ENCODE data around the gene PLAU. TPM values are rescaled to one million over a fixed set of nuclear protein-coding genes. Genes with fewer than 3 reads are reported as not detected.

Gene PLAU
- total RNA-seq, 1 donor from 2014 or later = 0.38 TPM

- H3K27me3 Mint-ChIP-seq = peaks cover 25% of the 10 kb centered on the region
- no peak overlapping the region for H3K27ac Mint-ChIP-seq
- H3K36me3 Mint-ChIP-seq (ENCODE audit: insufficient read depth) = no peaks in the 10 kb centered on the region
- no peaks in the 10 kb centered on the region for H3K4me1 Mint-ChIP-seq (ENCODE audit: low read depth)
- no peaks in the 10 kb centered on the region for H3K9me3 Mint-ChIP-seq (ENCODE audit: low read depth)
- no peak for TF ChIP-seq CTCF (IDR thresholded peaks at IDR 0.05; ENCODE audit: unreplicated experiment)
- DNase-seq (ENCODE audit: low spot score, unreplicated experiment) = no peak
- no peak overlapping the region for H3K4me3 Mint-ChIP-seq (ENCODE audit: low read depth)
Measured at GRCh38 chr10:73920089-73920488, 9.2 kb downstream of the PLAU start.

DNA sequence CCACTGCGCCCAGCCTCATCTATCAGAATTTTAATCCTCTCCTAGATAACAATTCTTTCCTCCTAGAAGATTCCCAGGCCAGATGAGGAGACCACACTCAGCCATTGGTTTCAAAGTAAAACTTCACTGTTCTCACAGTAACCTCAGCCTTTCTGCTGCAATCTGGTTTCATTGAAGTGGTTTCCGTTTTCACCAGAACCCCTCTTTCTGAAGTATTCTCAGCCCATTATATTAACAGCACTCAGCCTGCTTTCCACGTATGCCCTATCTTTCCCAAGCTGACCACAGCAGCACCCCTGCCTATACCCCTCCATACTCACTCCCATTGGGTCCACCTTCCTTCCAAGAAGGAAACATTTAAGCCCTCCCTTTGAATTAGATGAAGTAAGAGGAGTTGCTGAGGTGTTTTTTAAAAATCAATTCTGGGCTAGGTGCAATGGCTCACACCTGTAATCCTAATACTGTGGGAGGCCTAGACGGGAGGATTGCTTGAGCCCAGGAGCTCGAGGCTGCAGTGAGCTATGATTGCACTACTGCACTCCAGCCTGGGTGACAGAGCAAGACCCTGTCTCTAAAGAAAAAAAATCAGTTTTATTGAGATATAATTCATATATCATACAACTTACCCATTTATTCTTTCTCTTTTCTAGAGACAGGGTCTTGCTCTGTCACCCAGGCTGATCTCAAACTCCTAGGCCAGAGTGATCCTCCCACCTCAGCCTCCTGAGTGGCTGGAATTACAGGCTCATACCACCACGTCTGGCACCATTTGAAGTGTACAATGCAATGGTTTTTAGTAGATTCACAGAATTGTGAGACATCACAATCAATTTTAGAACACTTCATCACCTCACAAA is 11.3 kb downstream of the PLAU start:
- Mint-ChIP-seq H3K36me3 (ENCODE audit: insufficient read depth) (no peaks in the 10 kb centered on the region), H3K27me3 (peaks cover 14% of the 10 kb centered on the region), H3K4me3 (ENCODE audit: low read depth) (no peak overlapping the region), H3K27ac (peak overlapping the region; percentile 38), H3K9me3 (ENCODE audit: low read depth) (no peaks in the 10 kb centered on the region), H3K4me1 (ENCODE audit: low read depth) (peaks cover 5% of the 10 kb centered on the region)
- TF ChIP-seq CTCF (IDR thresholded peaks at IDR 0.05; ENCODE audit: unreplicated experiment) = no peak
- DNase-seq (ENCODE audit: low spot score, unreplicated experiment) = no peak

DNA sequence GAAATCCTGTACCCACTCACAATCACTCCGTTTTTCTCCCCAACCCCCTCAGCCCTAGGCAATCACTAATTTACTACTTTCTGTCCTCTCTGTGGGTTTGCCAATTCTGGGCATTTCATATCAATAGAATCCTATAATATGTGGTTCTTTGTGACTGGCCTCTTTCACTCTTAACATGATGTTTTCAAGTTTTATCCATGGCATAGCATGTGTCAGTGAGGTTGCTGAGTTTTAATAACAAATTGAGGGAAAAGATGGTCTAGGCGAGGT is 11.9 kb downstream of the PLAU start:
- Mint-ChIP-seq H3K27ac (no peak overlapping the region), H3K27me3 (peaks cover 14% of the 10 kb centered on the region), H3K4me1 (ENCODE audit: low read depth) (peaks cover 5% of the 10 kb centered on the region), H3K36me3 (ENCODE audit: insufficient read depth) (no peaks in the 10 kb centered on the region), H3K9me3 (ENCODE audit: low read depth) (no peaks in the 10 kb centered on the region), H3K4me3 (ENCODE audit: low read depth) (no peak overlapping the region)
- no peak for DNase-seq (ENCODE audit: low spot score, unreplicated experiment)
- no peak for TF ChIP-seq CTCF (IDR thresholded peaks at IDR 0.05; ENCODE audit: unreplicated experiment)

DNA sequence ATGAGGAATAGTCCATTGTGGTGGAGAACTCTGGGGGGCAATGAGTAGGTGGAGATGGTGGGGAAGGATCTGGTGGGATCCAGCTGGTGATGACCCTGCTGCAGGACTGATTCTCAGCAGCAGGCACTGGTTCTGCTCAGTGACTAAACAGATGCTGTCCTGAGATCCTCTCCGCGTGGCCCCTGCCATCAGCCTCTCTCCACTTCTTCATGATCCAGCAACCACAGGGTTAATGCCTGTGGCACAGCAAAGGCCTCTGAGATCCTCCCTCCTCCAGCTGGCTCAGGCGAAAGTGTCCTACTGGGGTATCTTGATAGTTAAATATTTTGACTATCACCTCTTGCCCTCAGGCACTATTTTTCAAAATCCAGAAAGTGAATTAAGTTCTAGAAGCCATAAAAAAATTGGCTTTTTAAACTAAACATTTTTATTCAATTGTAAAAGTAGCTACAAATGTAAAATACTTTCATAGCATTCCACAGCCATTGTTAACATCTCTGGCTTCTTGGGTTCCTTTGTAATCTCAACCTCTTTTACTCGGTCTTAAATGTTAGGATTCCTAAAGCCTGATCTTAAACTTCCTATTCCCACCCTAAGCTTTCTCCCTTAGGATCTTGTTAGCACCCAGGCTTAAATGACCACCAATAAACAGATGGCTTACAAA is 13.1 kb downstream of the PLAU start:
- Mint-ChIP-seq H3K27ac (no peak overlapping the region), H3K9me3 (ENCODE audit: low read depth) (no peaks in the 10 kb centered on the region), H3K4me1 (ENCODE audit: low read depth) (peaks cover 5% of the 10 kb centered on the region), H3K4me3 (ENCODE audit: low read depth) (no peak overlapping the region), H3K36me3 (ENCODE audit: insufficient read depth) (no peaks in the 10 kb centered on the region), H3K27me3 (peaks cover 14% of the 10 kb centered on the region)
- TF ChIP-seq CTCF (IDR thresholded peaks at IDR 0.05; ENCODE audit: unreplicated experiment) = no peak
- DNase-seq (ENCODE audit: low spot score, unreplicated experiment) = no peak

- DNase-seq (ENCODE audit: low spot score, unreplicated experiment) = no peak
- H3K27me3 Mint-ChIP-seq = peaks cover 12% of the 10 kb centered on the region
- no peak overlapping the region for H3K4me3 Mint-ChIP-seq (ENCODE audit: low read depth)
- no peaks in the 10 kb centered on the region for H3K36me3 Mint-ChIP-seq (ENCODE audit: insufficient read depth)
- H3K27ac Mint-ChIP-seq = no peak overlapping the region
- H3K9me3 Mint-ChIP-seq (ENCODE audit: low read depth) = no peaks in the 10 kb centered on the region
- H3K4me1 Mint-ChIP-seq (ENCODE audit: low read depth) = peaks cover 5% of the 10 kb centered on the region
- no peak for TF ChIP-seq CTCF (IDR thresholded peaks at IDR 0.05; ENCODE audit: unreplicated experiment)
Measured at GRCh38 chr10:73924935-73925334, 14.0 kb downstream of the PLAU start.
